GM18907 (cell line): ENCODE measurements around the gene TAS2R41.
"Not testable (repeated sequence)": the region's sequence is repeated elsewhere in the genome, so short reads cannot be mapped to it uniquely, and the experiment has no call there.

Source experiments
- ATAC-seq: cut with Tn5 transposase; IDR thresholded peaks from one replicate; pipeline ENCODE4 v1.9.1; 2021; ENCODE audit warnings: mild to moderate bottlenecking, moderate library complexity; ENCODE audit not compliant: unreplicated experiment

The TAS2R41 gene

GRCh38 chr7:143514995-143515735, 37.5 kb downstream of the TAS2R41 start:
- ATAC-seq, result no peak

- ATAC-seq, result no peak
Measured at GRCh38 chr7:143516981-143517380, 39.3 kb downstream of the TAS2R41 start.

- ATAC-seq, result no peak
Measured at GRCh38 chr7:143518521-143518920, 40.8 kb downstream of the TAS2R41 start.

GRCh38 chr7:143518941-143519340, 41.3 kb downstream of the TAS2R41 start:
- ATAC-seq, result no peak

GRCh38 chr7:143519411-143520131, 41.9 kb downstream of the TAS2R41 start:
- no peak for ATAC-seq

- not testable (repeated sequence) for ATAC-seq
Measured at GRCh38 chr7:143522309-143522916, 44.7 kb downstream of the TAS2R41 start.
